ENCODE measurements around the gene CDH24. TPM values are rescaled to one million over a fixed set of nuclear protein-coding genes. Genes with fewer than 3 reads are reported as not detected.

The CDH24 gene
- total and polyA plus RNA-seq, 2 of the 13 experiments (the other 11 are each of a cell fraction or from before 2014, with no cell fraction given) = 0.69 to 0.99 TPM

- TF ChIP-seq ZNF383 (CRISPR knock-in tag; IDR thresholded peaks at IDR 0.05; ENCODE audit: borderline replicate concordance) (no peak), ZNF136 (CRISPR knock-in tag; IDR thresholded peaks at IDR 0.05; ENCODE audit: low read depth) (no peak), FOSL2 (CRISPR knock-in tag; IDR thresholded peaks at IDR 0.05) (no peak), KDM1A (CRISPR knock-in tag; IDR thresholded peaks at IDR 0.05) (no peak), PATZ1 (CRISPR knock-in tag; IDR thresholded peaks at IDR 0.05) (no peak), ZNF180 (CRISPR knock-in tag; IDR thresholded peaks at IDR 0.05; ENCODE audit: borderline replicate concordance, low read depth) (no peak), PCBP1 (IDR thresholded peaks at IDR 0.05; ENCODE audit: borderline replicate concordance, low read depth, low read length) (no peak), MTF2 (CRISPR knock-in tag; IDR thresholded peaks at IDR 0.05; ENCODE audit: borderline replicate concordance) (no peak), BHLHE40 (IDR thresholded peaks at IDR 0.05; ENCODE audit: low read length) (no peak), ZNF749 (CRISPR knock-in tag; IDR thresholded peaks at IDR 0.05; ENCODE audit: borderline replicate concordance) (no peak), ARID5B (CRISPR knock-in tag; IDR thresholded peaks at IDR 0.05) (no peak), STAT5B (CRISPR knock-in tag; IDR thresholded peaks at IDR 0.05) (no peak), BRF2 (CRISPR knock-in tag; IDR thresholded peaks at IDR 0.05) (no peak), CENPT (CRISPR knock-in tag; IDR thresholded peaks at IDR 0.05; ENCODE audit: low read depth) (no peak), SMAD9 (CRISPR knock-in tag; IDR thresholded peaks at IDR 0.05) (no peak), MED8 (CRISPR knock-in tag; IDR thresholded peaks at IDR 0.05; ENCODE audit: insufficient replicate concordance) (no peak), DMAP1 (CRISPR knock-in tag; IDR thresholded peaks at IDR 0.05) (no peak), MXD3 (CRISPR knock-in tag; IDR thresholded peaks at IDR 0.05) (0 out of 2 replicates have a peak, but pooled peaks have one; percentile 30), THYN1 (CRISPR knock-in tag; IDR thresholded peaks at IDR 0.05; ENCODE audit: borderline replicate concordance, low read depth) (no peak), TARDBP (CRISPR knock-in tag; IDR thresholded peaks at IDR 0.05) (0 out of 2 replicates have a peak, but pooled peaks have one; percentile 20)
Measured at GRCh38 chr14:23024612-23025075, 32.7 kb downstream of the CDH24 start (continued).
